GM12878 (cell line): ENCODE data around the gene DPP4. TPM values are rescaled to one million over a fixed set of nuclear protein-coding genes. Genes with fewer than 3 reads are reported as not detected.

Experiments used
- ATAC-seq: fragments of 200-7000 bp; cut with Tn5 transposase; 3 replicates; pipeline ENCODE4 v1.9.1; 2020; ENCODE audit warnings: mild to moderate bottlenecking, moderate library complexity
- BruUV-seq: library from RNA; stranded (reverse); fragments of 400-500 nt; replicated peaks from 2 replicates; lab custom pipeline; 2021; lab: Mats Ljungman, UMichigan
- CTCF ChIA-PET: fragments of 300-600 bp; sonication (Branson Sonifier 250); formaldehyde crosslinking; extraction: SDS; loops from one replicate; lab custom pipeline; 2021; ENCODE audit warnings: inconsistent platforms; lab: Yijun Ruan, JAX
- POLR2A ChIA-PET: fragments of 350-600 bp; formaldehyde crosslinking; extraction: SDS; loops from one replicate; lab custom pipeline; 2021; ENCODE audit warnings: inconsistent platforms; lab: Charles Lee
- RAD21 ChIA-PET: fragments of 300-600 bp; sonication (Branson Sonifier 250); formaldehyde crosslinking; loops from one replicate; lab custom pipeline; 2023; ENCODE audit warnings: antibody characterized with exemption; ENCODE audit not compliant: unreplicated experiment; lab: Charles Lee
- SMC1A ChIA-PET: fragments of 300-600 bp; sonication (Branson Sonifier 250); formaldehyde crosslinking; loops from one replicate; lab custom pipeline; 2023; ENCODE audit not compliant: unreplicated experiment, uncharacterized antibody; lab: Charles Lee
- DNase-seq: peaks from one replicate; pipeline ENCODE4 v3.0.0-alpha.2; 2011; ENCODE audit warnings: low read depth, low spot score
- FAIRE-seq: peaks from 3 replicates; lab custom pipeline; 2011; peaks lifted over from hg19 to GRCh38; lab: Jason Lieb, UNC
- H2AFZ ChIP-seq: 2 replicates; pipeline ENCODE4 v1.6.0; 2011; ENCODE audit warnings: low read depth, low read length, control low read depth; ENCODE audit not compliant: control insufficient read depth
- H3K27ac ChIP-seq: 2 replicates; pipeline ENCODE4 v1.5.1; 2011; ENCODE audit warnings: control low read depth; ENCODE audit not compliant: control insufficient read depth, insufficient read depth
- H3K27me3 ChIP-seq, 2 experiments: replicated peaks in 1 of 2; 2 replicates each; pipeline versions ENCODE4 v1.6.0 to v1.6.1; 2011; ENCODE audit warnings: low read length in 1 of 2; ENCODE audit not compliant: control insufficient read depth in 2 of 2, insufficient read depth in 2 of 2
- H3K36me3 ChIP-seq, 2 experiments: 2 replicates each; pipeline ENCODE4 v1.5.1; 2011; ENCODE audit warnings: low read length in 1 of 2; ENCODE audit not compliant: control insufficient read depth in 2 of 2, insufficient read depth in 2 of 2
- H3K4me1 ChIP-seq: 2 replicates; pipeline ENCODE4 v1.6.1; 2011; ENCODE audit warnings: mild to moderate bottlenecking, low read length, moderate library complexity, mixed read lengths; ENCODE audit not compliant: control insufficient read depth, insufficient read depth
- H3K4me2 ChIP-seq: 2 replicates; pipeline ENCODE4 v1.6.0; 2011; ENCODE audit warnings: control low read depth; ENCODE audit not compliant: control insufficient read depth, insufficient read depth
- H3K4me3 ChIP-seq: fragments of 200-600 bp; sonication (generic); 2 replicates; pipeline ENCODE4 v1.5.1; 2016
- H3K79me2 ChIP-seq: 2 replicates; pipeline ENCODE4 v1.6.0; 2011; ENCODE audit warnings: low read length; ENCODE audit not compliant: control insufficient read depth, insufficient read depth
- H3K9ac ChIP-seq: 2 replicates; pipeline ENCODE4 v1.8.0; 2011; ENCODE audit warnings: low read length, control low read depth, mixed read lengths; ENCODE audit not compliant: control insufficient read depth, insufficient read depth
- H3K9me3 ChIP-seq: replicated peaks from 3 replicates; pipeline ENCODE4 v1.5.1; 2011; ENCODE audit warnings: mild to moderate bottlenecking, low read length; ENCODE audit not compliant: control insufficient read depth, insufficient read depth
- H4K20me1 ChIP-seq: 2 replicates; pipeline ENCODE4 v1.6.0; 2011; ENCODE audit not compliant: control insufficient read depth, insufficient read depth
- ATF2 ChIP-seq: IDR thresholded peaks from 2 replicates; pipeline ENCODE4 v1.6.1; 2012; ENCODE audit warnings: low read length, inconsistent platforms
- BCL11A ChIP-seq: IDR thresholded peaks from 2 replicates; pipeline ENCODE4 v1.6.1; 2011; ENCODE audit warnings: low read depth, low read length
- BHLHE40 ChIP-seq, 2 experiments: fragments of 450-650 bp in 1 of 2; IDR thresholded peaks; 2 replicates each; pipeline ENCODE4 v1.6.1; 2011 to 2017; ENCODE audit warnings: low read depth in 2 of 2, borderline replicate concordance in 1 of 2, improper control_type of control experiment in 1 of 2, low read length in 1 of 2, mild to moderate bottlenecking in 1 of 2
- BRCA1 ChIP-seq: IDR thresholded peaks from 2 replicates; pipeline ENCODE4 v1.6.1; 2011; ENCODE audit warnings: low read depth, low read length, improper control_type of control experiment
- CBX3 ChIP-seq: fragments of 200-600 bp; sonication (generic); IDR thresholded peaks from 2 replicates; pipeline ENCODE4 v1.6.1; 2016; ENCODE audit warnings: low read depth, borderline replicate concordance
- CHD4 ChIP-seq: fragments of 200-600 bp; sonication (generic); IDR thresholded peaks from 2 replicates; pipeline ENCODE4 v1.6.1; 2016; ENCODE audit warnings: mild to moderate bottlenecking
- RB1 ChIP-seq: fragments of 450-650 bp; formaldehyde crosslinking; IDR thresholded peaks from 2 replicates; pipeline ENCODE4 v1.6.1; 2017; ENCODE audit warnings: mild to moderate bottlenecking, borderline replicate concordance
- WRNIP1 ChIP-seq: IDR thresholded peaks from 2 replicates; pipeline ENCODE4 v1.6.1; 2011; ENCODE audit warnings: low read depth, low read length, improper control_type of control experiment, borderline replicate concordance
- ZNF24 ChIP-seq: fragments of 450-650 bp; IDR thresholded peaks from 2 replicates; pipeline ENCODE4 v1.6.1; 2017; ENCODE audit warnings: antibody characterized with exemption, mild to moderate bottlenecking
- ZNF384 ChIP-seq: IDR thresholded peaks from 2 replicates; pipeline ENCODE4 v1.6.1; 2012; ENCODE audit warnings: low read depth, mild to moderate bottlenecking, low read length, improper control_type of control experiment, borderline replicate concordance
- WGBS: methylation state at CpG from one replicate; pipeline ENCODE4 v1.1.6; 2016; ENCODE audit warnings: low lambda C conversion rate; ENCODE audit not compliant: insufficient replicate concordance, insufficient coverage; ENCODE audit errors: missing lambda C conversion rate; 5-methylcytosine and 5-hydroxymethylcytosine counted together
- in situ Hi-C: fragments of 300-500 bp; cut with MboI; formaldehyde crosslinking; loops from 9 replicates; pipeline ENCODE4 v1.14.3; 2018; ENCODE audit warnings: mixed read lengths
- intact Hi-C: fragments of 100-400 bp; cut with micrococcal nuclease; formaldehyde crosslinking; loops from one replicate; pipeline ENCODE4 v1.14.2; 2022; ENCODE audit not compliant: unreplicated experiment
- polyA plus RNA-seq, 11 experiments: library from polyadenylated mRNA; depleted of rRNA in 4 of 11; unstranded in 6 of 11; stranded (reverse) in 5 of 11; fragments of >200 nt; fragmentation: Nextera tagmentation in 4 of 11; fragmentation: Illumina TruSeq in 1 of 11; extraction: Ambion mirVana in 4 of 11; extraction: Trizol in 1 of 11; gene quantifications; 1 replicate in 1 of 11; 2 replicates in 10 of 11; pipeline versions ENCODE4 v1.2.1 to v1.2.3, GENCODE V29; 2011 to 2016; ENCODE audit warnings: inconsistent platforms in 2 of 11, missing spikeins in 2 of 11, low read depth in 1 of 11
- total RNA-seq, 4 experiments: library from RNA; depleted of rRNA in 3 of 4; stranded (reverse); fragments of >200 nt in 3 of 4; fragmentation: Illumina TruSeq in 1 of 4; extraction: Trizol in 1 of 4; gene quantifications; 2 replicates each; pipeline versions ENCODE4 v1.2.1 to v1.2.3, GENCODE V29; 2013 to 2021
- TF ChIP-seq, protein P1 (sequence below): fragments of 450-650 bp; IDR thresholded peaks from 2 replicates; pipeline ENCODE4 v1.6.1; 2017; ENCODE audit warnings: mild to moderate bottlenecking
- TF ChIP-seq, protein P2 (sequence below): IDR thresholded peaks from 2 replicates; pipeline ENCODE4 v1.6.1; 2011; ENCODE audit warnings: borderline replicate concordance, low read depth, mild to moderate bottlenecking, moderate library complexity, mixed read lengths, low read length; ENCODE audit not compliant: insufficient read depth; ENCODE audit errors: extremely low read length

Gene DPP4
- total and polyA plus RNA-seq, 10 of the 15 experiments (the other 5 are each of a cell fraction or from before 2014, with no cell fraction given), result 4.1 to 11.4 (median 9.3) TPM

- ChIA-PET CTCF (interaction anchor here (1.2 to 1.9 kb wide), 3 partner anchors 10 to 55 kb away, joined by 3 to 16 read pairs (median 3); no protein-coding TSS in a partner anchor), SMC1A (interaction anchor here (0.9 to 10.2 kb wide), 7 partner anchors 8 to 232 kb away, joined by 3 to 152 read pairs (median 5); no protein-coding TSS in a partner anchor), RAD21 (interaction anchor here (1.9 kb wide), 1 partner anchor 53 kb away, joined by 4 read pairs; no protein-coding TSS in a partner anchor), POLR2A (interaction anchor here (9.8 kb wide), 1 partner anchor 10 kb away, joined by 98 read pairs; no protein-coding TSS in a partner anchor)
- H3K9ac ChIP-seq, result no peak overlapping the region
- ATAC-seq, result no peak
- H3K4me2 ChIP-seq, result no peak overlapping the region
- H3K27me3 ChIP-seq, result no peaks in the 10 kb centered on the region
- no TSS peak for BruUV-seq
- H3K9me3 ChIP-seq, result no peaks in the 10 kb centered on the region
- no peaks in the 10 kb centered on the region; a peak in 2 of 4 replicates for H3K36me3 ChIP-seq
- no peak overlapping the region for H3K27ac ChIP-seq
- H3K79me2 ChIP-seq, result no peaks in the 10 kb centered on the region
- intact Hi-C loops, result loop anchor here (10.0 kb wide), 1 partner anchor 905 kb away; the partner anchor contains the start of gene TANK
- in situ Hi-C loops, result no loop called here
- H3K4me3 ChIP-seq, result no peak overlapping the region
- H4K20me1 ChIP-seq, result no peaks in the 10 kb centered on the region
- TF ChIP-seq BCL11A (no peak), ZNF384 (no peak), ATF2 (no peak), CBX3 (no peak), WRNIP1 (no peak), ZNF24 (no peak), CHD4 (no peak), RB1 (no peak), BHLHE40 (IDR thresholded peaks at IDR 0.05; ENCODE audit: borderline replicate concordance in 1 of 2, low read depth in 2 of 2, low read length in 1 of 2) (no peak), BRCA1 (no peak)
- TF ChIP-seq, protein P1, sequence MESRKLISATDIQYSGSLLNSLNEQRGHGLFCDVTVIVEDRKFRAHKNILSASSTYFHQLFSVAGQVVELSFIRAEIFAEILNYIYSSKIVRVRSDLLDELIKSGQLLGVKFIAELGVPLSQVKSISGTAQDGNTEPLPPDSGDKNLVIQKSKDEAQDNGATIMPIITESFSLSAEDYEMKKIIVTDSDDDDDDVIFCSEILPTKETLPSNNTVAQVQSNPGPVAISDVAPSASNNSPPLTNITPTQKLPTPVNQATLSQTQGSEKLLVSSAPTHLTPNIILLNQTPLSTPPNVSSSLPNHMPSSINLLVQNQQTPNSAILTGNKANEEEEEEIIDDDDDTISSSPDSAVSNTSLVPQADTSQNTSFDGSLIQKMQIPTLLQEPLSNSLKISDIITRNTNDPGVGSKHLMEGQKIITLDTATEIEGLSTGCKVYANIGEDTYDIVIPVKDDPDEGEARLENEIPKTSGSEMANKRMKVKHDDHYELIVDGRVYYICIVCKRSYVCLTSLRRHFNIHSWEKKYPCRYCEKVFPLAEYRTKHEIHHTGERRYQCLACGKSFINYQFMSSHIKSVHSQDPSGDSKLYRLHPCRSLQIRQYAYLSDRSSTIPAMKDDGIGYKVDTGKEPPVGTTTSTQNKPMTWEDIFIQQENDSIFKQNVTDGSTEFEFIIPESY, result no peak
- TF ChIP-seq, protein P2, sequence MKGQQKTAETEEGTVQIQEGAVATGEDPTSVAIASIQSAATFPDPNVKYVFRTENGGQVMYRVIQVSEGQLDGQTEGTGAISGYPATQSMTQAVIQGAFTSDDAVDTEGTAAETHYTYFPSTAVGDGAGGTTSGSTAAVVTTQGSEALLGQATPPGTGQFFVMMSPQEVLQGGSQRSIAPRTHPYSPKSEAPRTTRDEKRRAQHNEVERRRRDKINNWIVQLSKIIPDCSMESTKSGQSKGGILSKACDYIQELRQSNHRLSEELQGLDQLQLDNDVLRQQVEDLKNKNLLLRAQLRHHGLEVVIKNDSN, result no peak
- H2AFZ ChIP-seq, result no peak overlapping the region
- DNase-seq, result no peak
- 59% methylated on average over 4 of the region's 4 CpGs for WGBS
- FAIRE-seq, result no peak
- peaks cover 4% of the 10 kb centered on the region; the same call in 1 of the 2 replicates for H3K4me1 ChIP-seq
Measured at GRCh38 chr2:162069267-162069903, 4.6 kb downstream of the DPP4 start.
